Measurements from ENCODE around the gene LACTB.

Gene LACTB, protein sequence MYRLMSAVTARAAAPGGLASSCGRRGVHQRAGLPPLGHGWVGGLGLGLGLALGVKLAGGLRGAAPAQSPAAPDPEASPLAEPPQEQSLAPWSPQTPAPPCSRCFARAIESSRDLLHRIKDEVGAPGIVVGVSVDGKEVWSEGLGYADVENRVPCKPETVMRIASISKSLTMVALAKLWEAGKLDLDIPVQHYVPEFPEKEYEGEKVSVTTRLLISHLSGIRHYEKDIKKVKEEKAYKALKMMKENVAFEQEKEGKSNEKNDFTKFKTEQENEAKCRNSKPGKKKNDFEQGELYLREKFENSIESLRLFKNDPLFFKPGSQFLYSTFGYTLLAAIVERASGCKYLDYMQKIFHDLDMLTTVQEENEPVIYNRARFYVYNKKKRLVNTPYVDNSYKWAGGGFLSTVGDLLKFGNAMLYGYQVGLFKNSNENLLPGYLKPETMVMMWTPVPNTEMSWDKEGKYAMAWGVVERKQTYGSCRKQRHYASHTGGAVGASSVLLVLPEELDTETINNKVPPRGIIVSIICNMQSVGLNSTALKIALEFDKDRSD

DNA sequence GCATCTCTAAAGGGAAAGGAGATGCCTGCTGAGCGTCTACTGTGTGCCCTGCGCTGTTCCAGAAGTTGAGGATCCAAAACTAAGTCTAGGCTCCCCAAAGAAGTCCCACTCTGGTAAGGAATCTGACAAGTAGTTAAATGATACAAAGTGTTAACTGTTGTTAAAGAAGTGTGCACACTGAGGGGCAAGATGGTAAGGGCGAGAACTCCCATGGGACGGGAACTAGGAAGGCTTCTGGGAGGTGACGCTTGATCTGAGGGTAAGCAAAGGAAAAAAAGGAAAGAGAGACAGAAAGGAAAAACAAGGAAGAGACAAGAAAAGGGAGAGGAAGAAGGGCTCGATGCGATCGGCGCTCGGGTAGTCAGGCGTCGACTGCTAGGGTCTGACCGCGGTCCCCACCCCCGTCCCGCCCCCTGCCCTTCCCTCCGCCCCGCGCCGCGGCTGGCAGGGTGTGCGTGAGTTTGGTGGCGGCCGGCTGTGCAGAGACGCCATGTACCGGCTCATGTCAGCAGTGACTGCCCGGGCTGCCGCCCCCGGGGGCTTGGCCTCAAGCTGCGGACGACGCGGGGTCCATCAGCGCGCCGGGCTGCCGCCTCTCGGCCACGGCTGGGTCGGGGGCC, at the start of gene LACTB:
LACTB (plus strand) TSS at position 480 of the 620 bp plus-strand sequence; CDS start at position 491, 11 bp downstream.
- TF ChIP-seq, protein P1, sequence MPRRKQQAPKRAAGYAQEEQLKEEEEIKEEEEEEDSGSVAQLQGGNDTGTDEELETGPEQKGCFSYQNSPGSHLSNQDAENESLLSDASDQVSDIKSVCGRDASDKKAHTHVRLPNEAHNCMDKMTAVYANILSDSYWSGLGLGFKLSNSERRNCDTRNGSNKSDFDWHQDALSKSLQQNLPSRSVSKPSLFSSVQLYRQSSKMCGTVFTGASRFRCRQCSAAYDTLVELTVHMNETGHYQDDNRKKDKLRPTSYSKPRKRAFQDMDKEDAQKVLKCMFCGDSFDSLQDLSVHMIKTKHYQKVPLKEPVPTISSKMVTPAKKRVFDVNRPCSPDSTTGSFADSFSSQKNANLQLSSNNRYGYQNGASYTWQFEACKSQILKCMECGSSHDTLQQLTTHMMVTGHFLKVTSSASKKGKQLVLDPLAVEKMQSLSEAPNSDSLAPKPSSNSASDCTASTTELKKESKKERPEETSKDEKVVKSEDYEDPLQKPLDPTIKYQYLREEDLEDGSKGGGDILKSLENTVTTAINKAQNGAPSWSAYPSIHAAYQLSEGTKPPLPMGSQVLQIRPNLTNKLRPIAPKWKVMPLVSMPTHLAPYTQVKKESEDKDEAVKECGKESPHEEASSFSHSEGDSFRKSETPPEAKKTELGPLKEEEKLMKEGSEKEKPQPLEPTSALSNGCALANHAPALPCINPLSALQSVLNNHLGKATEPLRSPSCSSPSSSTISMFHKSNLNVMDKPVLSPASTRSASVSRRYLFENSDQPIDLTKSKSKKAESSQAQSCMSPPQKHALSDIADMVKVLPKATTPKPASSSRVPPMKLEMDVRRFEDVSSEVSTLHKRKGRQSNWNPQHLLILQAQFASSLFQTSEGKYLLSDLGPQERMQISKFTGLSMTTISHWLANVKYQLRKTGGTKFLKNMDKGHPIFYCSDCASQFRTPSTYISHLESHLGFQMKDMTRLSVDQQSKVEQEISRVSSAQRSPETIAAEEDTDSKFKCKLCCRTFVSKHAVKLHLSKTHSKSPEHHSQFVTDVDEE (CRISPR knock-in tag; IDR thresholded peaks at IDR 0.05), result no peak
- no peak for TF ChIP-seq BACH2 (CRISPR knock-in tag; IDR thresholded peaks at IDR 0.05; ENCODE audit: borderline replicate concordance)
- TF ChIP-seq ARNTL (CRISPR knock-in tag; IDR thresholded peaks at IDR 0.05; ENCODE audit: borderline replicate concordance, low read depth), result no peak
- no peak for TF ChIP-seq CSRNP3 (CRISPR knock-in tag; IDR thresholded peaks at IDR 0.05)
- no peak for TF ChIP-seq CSDC2 (CRISPR knock-in tag; IDR thresholded peaks at IDR 0.05)
- no peak for TF ChIP-seq ZFP3 (CRISPR knock-in tag; IDR thresholded peaks at IDR 0.05)
- TF ChIP-seq PATZ1 (CRISPR knock-in tag; IDR thresholded peaks at IDR 0.05; ENCODE audit: borderline replicate concordance), result no peak
- no peak for TF ChIP-seq ZFP30 (CRISPR knock-in tag; IDR thresholded peaks at IDR 0.05)
- TF ChIP-seq TOX (CRISPR knock-in tag; IDR thresholded peaks at IDR 0.05; ENCODE audit: borderline replicate concordance), result no peak
- no peak for TF ChIP-seq TCF4 (CRISPR knock-in tag; IDR thresholded peaks at IDR 0.05; ENCODE audit: borderline replicate concordance)
- TF ChIP-seq CREB5 (CRISPR knock-in tag; IDR thresholded peaks at IDR 0.05; ENCODE audit: low read depth), result no peak
- TF ChIP-seq, protein P2, sequence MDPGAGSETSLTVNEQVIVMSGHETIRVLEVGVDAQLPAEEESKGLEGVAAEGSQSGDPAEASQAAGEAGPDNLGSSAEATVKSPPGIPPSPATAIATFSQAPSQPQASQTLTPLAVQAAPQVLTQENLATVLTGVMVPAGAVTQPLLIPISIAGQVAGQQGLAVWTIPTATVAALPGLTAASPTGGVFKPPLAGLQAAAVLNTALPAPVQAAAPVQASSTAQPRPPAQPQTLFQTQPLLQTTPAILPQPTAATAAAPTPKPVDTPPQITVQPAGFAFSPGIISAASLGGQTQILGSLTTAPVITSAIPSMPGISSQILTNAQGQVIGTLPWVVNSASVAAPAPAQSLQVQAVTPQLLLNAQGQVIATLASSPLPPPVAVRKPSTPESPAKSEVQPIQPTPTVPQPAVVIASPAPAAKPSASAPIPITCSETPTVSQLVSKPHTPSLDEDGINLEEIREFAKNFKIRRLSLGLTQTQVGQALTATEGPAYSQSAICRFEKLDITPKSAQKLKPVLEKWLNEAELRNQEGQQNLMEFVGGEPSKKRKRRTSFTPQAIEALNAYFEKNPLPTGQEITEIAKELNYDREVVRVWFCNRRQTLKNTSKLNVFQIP (CRISPR knock-in tag; IDR thresholded peaks at IDR 0.05; ENCODE audit: borderline replicate concordance, low read depth), result no peak
- no peak for TF ChIP-seq ZC3H10 (CRISPR knock-in tag; IDR thresholded peaks at IDR 0.05)
- TF ChIP-seq PPARA (CRISPR knock-in tag; IDR thresholded peaks at IDR 0.05; ENCODE audit: borderline replicate concordance), result no peak
- peak; percentile 92 for ATAC-seq

GRCh38 chr15:63072023-63072650, 49.5 kb upstream of the LACTB start:
- ATAC-seq, result no peak
- no peak for TF ChIP-seq OSR1 (CRISPR knock-in tag; IDR thresholded peaks at IDR 0.05)
- peak; percentile 15; the same call in 1 of the 2 replicates for TF ChIP-seq PATZ1 (CRISPR knock-in tag; IDR thresholded peaks at IDR 0.05; ENCODE audit: borderline replicate concordance)
- TF ChIP-seq CREB5 (CRISPR knock-in tag; IDR thresholded peaks at IDR 0.05; ENCODE audit: low read depth), result 0 out of 2 replicates have a peak, but pooled peaks have one; percentile 12
- no peak for TF ChIP-seq ISL1 (CRISPR knock-in tag; IDR thresholded peaks at IDR 0.05)
- no peak for TF ChIP-seq TOX (CRISPR knock-in tag; IDR thresholded peaks at IDR 0.05; ENCODE audit: borderline replicate concordance)
- peak; percentile 52; the same call in 1 of the 2 replicates for TF ChIP-seq RARB (CRISPR knock-in tag; IDR thresholded peaks at IDR 0.05)

Data from SK-N-SH treated with all-trans-retinoic acid at 6 μM for 48 hours (cell line).